ENCODE results near the gene SH2D4B.

Gene SH2D4B

GRCh38 chr10:80535671-80536360 lies 1.9 kb upstream of the SH2D4B start:
- peak; percentile 86 for TF ChIP-seq CTCF (IDR thresholded peaks at IDR 0.05; ENCODE audit: low read depth, low read length, missing control alignments)
- peak overlapping the region; percentile 70 for H3K4me3 ChIP-seq (ENCODE audit: low read depth, low read length)
- DNase-seq (ENCODE audit: low read depth), result peak; percentile 39

- no peak for TF ChIP-seq CTCF (IDR thresholded peaks at IDR 0.05; ENCODE audit: low read depth, low read length, missing control alignments)
- DNase-seq (ENCODE audit: low read depth), result no peak
- H3K4me3 ChIP-seq (ENCODE audit: low read depth, low read length), result peak overlapping the region; percentile 70
These were observed 1.3 kb upstream of the SH2D4B start for GRCh38 chr10:80536361-80536835.

GRCh38 chr10:80537086-80537735 lies 491 bp upstream of the SH2D4B start:
- DNase-seq (ENCODE audit: low read depth), result no peak
- TF ChIP-seq CTCF (IDR thresholded peaks at IDR 0.05; ENCODE audit: low read depth, low read length, missing control alignments), result no peak
- no peak overlapping the region; the same call in 1 of the 2 replicates for H3K4me3 ChIP-seq (ENCODE audit: low read depth, low read length)

GRCh38 chr10:80538481-80539185 lies 931 bp downstream of the SH2D4B start:
- DNase-seq (ENCODE audit: low read depth), result no peak
- no peak overlapping the region for H3K4me3 ChIP-seq (ENCODE audit: low read depth, low read length)
- TF ChIP-seq CTCF (IDR thresholded peaks at IDR 0.05; ENCODE audit: low read depth, low read length, missing control alignments), result no peak

GRCh38 chr10:80539421-80540031 lies 1.8 kb downstream of the SH2D4B start:
- DNase-seq (ENCODE audit: low read depth), result no peak
- no peak overlapping the region for H3K4me3 ChIP-seq (ENCODE audit: low read depth, low read length)
- TF ChIP-seq CTCF (IDR thresholded peaks at IDR 0.05; ENCODE audit: low read depth, low read length, missing control alignments), result no peak

GRCh38 chr10:80540136-80540535 lies 2.4 kb downstream of the SH2D4B start:
- no peak overlapping the region for H3K4me3 ChIP-seq (ENCODE audit: low read depth, low read length)
- no peak for DNase-seq (ENCODE audit: low read depth)
- no peak for TF ChIP-seq CTCF (IDR thresholded peaks at IDR 0.05; ENCODE audit: low read depth, low read length, missing control alignments)
